SH-SY5Y (cell line): Measurements from ENCODE around the gene MCCC2.

Experiments used
- GATA2 ChIP-seq: IDR thresholded peaks from 2 replicates; pipeline ENCODE4 v1.6.1; 2011; ENCODE audit warnings: mild to moderate bottlenecking, low read depth, low read length
- GATA3 ChIP-seq: IDR thresholded peaks from 2 replicates; pipeline ENCODE4 v1.6.1; 2011; ENCODE audit warnings: low read depth, mild to moderate bottlenecking, low read length, moderate library complexity

DNA sequence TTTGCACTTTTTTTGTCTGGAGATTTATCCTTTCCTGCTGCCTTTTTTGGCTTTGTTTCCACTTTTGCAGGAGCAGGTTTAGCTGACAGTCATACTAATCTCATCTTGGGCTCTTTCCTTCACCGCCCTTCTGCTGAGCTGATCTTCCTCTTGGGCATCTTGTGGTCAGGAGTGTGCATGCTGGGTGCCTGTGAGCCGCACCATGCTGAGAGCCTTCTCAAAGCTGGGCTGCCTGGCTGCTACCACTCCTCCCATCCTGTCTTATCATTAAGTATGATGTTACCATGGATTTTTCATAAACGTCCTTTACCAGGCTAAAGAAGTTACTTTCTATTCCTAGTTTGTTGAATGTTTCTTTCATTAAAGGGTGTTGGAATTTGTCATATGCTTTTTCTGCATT is 49.5 kb upstream of the MCCC2 start:
- TF ChIP-seq GATA2 (no peak), GATA3 (no peak)
